ENCODE data around the gene UNG. TPM values are rescaled to one million over a fixed set of nuclear protein-coding genes. Genes with fewer than 3 reads are reported as not detected.

Gene UNG
- total RNA-seq, 1 experiment from 2014 or later: 188 TPM

DNA sequence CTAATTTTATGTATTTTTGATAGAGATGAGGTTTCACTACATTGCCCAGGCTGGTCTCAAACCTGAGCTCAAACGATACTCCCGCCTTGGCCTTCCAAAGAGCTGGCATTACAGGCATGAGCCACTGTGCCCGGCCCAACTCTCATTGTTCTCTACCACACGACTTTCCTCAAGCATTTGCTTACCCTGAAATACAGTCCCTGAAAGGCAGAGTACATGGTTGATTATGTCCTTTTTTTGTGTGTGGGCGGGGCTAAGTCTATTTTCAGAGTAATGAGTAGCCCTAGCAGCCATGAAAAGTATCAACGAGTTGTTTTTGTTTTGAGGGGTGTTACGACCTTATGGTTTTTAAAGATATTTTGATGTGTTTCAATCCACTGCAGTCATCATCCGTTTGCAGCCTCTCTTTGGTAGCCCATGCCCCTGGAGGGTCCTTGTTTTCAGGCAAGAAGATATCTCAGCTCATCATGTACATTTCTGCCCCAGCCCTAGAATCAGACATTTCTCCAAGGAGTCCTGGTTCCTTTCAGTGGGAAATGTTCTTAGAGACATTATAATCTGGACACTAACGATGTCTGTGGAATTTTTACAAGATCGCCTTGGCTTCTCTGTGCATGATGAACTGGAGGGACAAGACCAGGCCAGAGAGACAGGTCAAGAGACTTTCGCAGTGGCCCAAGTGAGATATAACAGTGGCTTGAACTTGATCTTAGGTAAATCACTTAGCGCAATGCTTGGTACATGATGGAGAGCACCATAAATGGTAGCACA is 27.7 kb downstream of the UNG start:
- H3K18ac ChIP-seq (ENCODE audit: insufficient read length, low read depth, low read length): no peak overlapping the region
- no peak overlapping the region; a peak in 1 of 5 replicates for H3K4me3 Mint-ChIP-seq
- no peak overlapping the region for H4K5ac ChIP-seq (ENCODE audit: insufficient read length, low read depth, low read length)
- H3K27me3 ChIP-seq (ENCODE audit: insufficient read depth, low read length): no peaks in the 10 kb centered on the region
- no peak overlapping the region for H4K8ac ChIP-seq (replicated peaks; ENCODE audit: insufficient read length, low read depth, low read length)
- H3K4ac ChIP-seq (ENCODE audit: low read depth, low read length): no peak overlapping the region
- no peak overlapping the region for H3K4me2 ChIP-seq (ENCODE audit: insufficient read depth, insufficient read length, low read length)
- no peak overlapping the region for H2BK20ac ChIP-seq (ENCODE audit: low read depth, low read length, poor library complexity, severe bottlenecking)
- WGBS (ENCODE audit: extremely low coverage, insufficient read length, low lambda C conversion rate): no CpG with 5 or more reads among the region's 12 CpGs
- TF ChIP-seq, protein P1, sequence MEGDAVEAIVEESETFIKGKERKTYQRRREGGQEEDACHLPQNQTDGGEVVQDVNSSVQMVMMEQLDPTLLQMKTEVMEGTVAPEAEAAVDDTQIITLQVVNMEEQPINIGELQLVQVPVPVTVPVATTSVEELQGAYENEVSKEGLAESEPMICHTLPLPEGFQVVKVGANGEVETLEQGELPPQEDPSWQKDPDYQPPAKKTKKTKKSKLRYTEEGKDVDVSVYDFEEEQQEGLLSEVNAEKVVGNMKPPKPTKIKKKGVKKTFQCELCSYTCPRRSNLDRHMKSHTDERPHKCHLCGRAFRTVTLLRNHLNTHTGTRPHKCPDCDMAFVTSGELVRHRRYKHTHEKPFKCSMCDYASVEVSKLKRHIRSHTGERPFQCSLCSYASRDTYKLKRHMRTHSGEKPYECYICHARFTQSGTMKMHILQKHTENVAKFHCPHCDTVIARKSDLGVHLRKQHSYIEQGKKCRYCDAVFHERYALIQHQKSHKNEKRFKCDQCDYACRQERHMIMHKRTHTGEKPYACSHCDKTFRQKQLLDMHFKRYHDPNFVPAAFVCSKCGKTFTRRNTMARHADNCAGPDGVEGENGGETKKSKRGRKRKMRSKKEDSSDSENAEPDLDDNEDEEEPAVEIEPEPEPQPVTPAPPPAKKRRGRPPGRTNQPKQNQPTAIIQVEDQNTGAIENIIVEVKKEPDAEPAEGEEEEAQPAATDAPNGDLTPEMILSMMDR (conservative IDR thresholded peaks at IDR 0.05): no peak
- H3K27ac ChIP-seq (ENCODE audit: insufficient read length, low read depth, low read length): no peak overlapping the region
- H2BK15ac ChIP-seq (ENCODE audit: low read depth, low read length): no peak overlapping the region
- H4K91ac ChIP-seq (ENCODE audit: insufficient read length, low read depth, low read length): no peak overlapping the region
- H3K27ac Mint-ChIP-seq: no peak overlapping the region
- no peak overlapping the region for H3K23ac ChIP-seq (ENCODE audit: insufficient read length, low read depth, low read length)
- no peak for DNase-seq
- H3K9me3 ChIP-seq (ENCODE audit: control insufficient read depth, low read depth, low read length): no peaks in the 10 kb centered on the region
- no peak overlapping the region for H2BK5ac ChIP-seq (ENCODE audit: insufficient read length, low read length)
- H3K56ac ChIP-seq (ENCODE audit: insufficient read length, low read depth, low read length): no peak overlapping the region
- H3K36me3 Mint-ChIP-seq (ENCODE audit: insufficient read depth in 1 of 3, low read depth in 3 of 3): no peaks in the 10 kb centered on the region
- H3K9me3 Mint-ChIP-seq: no peaks in the 10 kb centered on the region
- no peak overlapping the region for H3T11ph ChIP-seq (ENCODE audit: low read length)
- peaks cover 4 to 8% of the 10 kb centered on the region in 2 experiments; a peak in 3 of 4 replicates for H3K4me1 Mint-ChIP-seq
- no peak overlapping the region for H3K9ac ChIP-seq (ENCODE audit: extremely low read depth, insufficient read length, low read length)
- no peak overlapping the region for H2AK5ac ChIP-seq (ENCODE audit: insufficient read length, low read length)
- H4K20me1 ChIP-seq (ENCODE audit: control insufficient read depth, insufficient read depth, insufficient read length): no peaks in the 10 kb centered on the region
- no peaks in the 10 kb centered on the region; the same call in 1 of the 2 replicates for H3K27me3 Mint-ChIP-seq (ENCODE audit: low read depth)
- H3K79me2 ChIP-seq (ENCODE audit: insufficient read depth, low read length): no peaks in the 10 kb centered on the region
- no peak overlapping the region for H2AFZ ChIP-seq (ENCODE audit: low read length)
- H2BK12ac ChIP-seq (ENCODE audit: insufficient read length, low read depth, low read length): no peak overlapping the region
- peaks cover 6% of the 10 kb centered on the region for H3K4me1 ChIP-seq (ENCODE audit: insufficient read depth, low read length)
- no peaks in the 10 kb centered on the region for H3K79me1 ChIP-seq (ENCODE audit: insufficient read depth, low read depth, low read length, poor library complexity, severe bottlenecking)
- H2BK120ac ChIP-seq (ENCODE audit: low read depth, low read length, poor library complexity, severe bottlenecking): no peak overlapping the region
- H3K23me2 ChIP-seq (ENCODE audit: insufficient read length, low read depth, low read length, poor library complexity, severe bottlenecking): no peaks in the 10 kb centered on the region
- no peak overlapping the region for H3K14ac ChIP-seq (ENCODE audit: insufficient read depth, low read length)
